GM18502 (cell line): ENCODE data around the gene EXO1.
"Not testable (repeated sequence)": the region's sequence is repeated elsewhere in the genome, so short reads cannot be mapped to it uniquely, and the experiment has no call there.

Experiments
- ATAC-seq: cut with Tn5 transposase; IDR thresholded peaks from one replicate; pipeline ENCODE4 v1.9.1; 2021; ENCODE audit warnings: mild to moderate bottlenecking; ENCODE audit not compliant: unreplicated experiment, poor library complexity

Gene EXO1

DNA sequence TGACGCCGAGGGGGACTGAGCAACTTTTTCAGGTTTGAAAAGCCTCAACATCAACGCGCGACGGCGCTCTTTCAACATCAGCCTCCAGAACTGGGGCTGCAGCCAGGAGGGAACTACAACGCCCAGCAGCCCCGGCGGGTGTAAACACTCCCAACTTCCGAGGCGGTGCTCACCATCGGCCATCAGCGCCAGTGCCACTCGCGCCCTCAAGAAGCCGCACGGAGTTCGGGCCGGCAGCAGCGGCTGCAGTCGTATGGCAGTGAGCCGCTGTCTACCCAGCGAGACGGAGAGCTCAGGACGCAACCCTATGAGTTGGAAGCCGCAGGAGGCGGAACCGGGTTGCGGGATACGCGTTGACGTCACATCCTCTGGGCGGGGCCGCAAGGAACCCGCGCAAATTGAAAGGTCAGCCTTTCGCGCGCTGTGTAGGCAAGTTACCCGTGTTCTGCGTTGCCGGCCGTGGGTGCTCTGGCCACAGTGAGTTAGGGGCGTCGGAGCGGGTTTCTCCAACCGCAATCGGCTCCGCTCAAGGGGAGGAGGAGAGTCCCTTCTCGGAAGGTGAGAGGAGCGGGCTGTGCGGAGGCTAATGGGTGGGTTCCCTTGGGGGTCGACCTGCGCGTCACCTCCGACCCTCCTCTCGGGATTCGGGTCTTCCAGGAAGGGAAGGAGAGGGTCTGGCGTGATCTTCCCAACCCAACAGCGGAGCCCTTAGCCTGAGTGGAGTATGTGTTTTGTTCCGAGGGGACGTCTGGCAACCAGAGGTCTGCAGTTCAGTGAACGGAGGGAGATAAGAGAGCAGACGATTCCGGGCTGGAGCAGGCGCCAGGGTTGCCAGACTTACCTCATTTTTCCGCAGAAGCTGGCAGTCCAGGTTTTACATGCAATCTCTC, at the start of gene EXO1:
EXO1 (plus strand) TSS at position 409 of the 890 bp plus-strand sequence. CDS start 2,222 bp downstream, outside the sequence.
- peak; percentile 95 for ATAC-seq

DNA sequence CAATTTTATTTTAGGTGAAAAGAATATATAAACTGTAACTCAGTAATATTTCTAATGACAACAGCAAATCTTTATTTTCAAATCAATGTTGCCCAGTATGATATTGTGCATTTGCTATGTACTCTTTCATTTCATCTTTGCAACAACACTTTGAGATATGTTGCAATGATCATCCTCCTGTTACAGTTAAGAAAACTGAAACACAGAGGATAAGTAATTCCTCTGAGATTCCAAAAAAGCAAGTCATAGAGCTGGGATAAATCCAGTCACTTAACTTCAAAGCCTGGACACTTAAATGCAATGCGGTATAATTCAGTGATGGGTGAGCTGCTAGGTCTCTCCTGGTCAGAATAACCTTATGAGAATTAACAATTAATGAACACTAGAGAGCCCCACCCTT, 48.6 kb upstream of the EXO1 start:
- no peak for ATAC-seq

GRCh38 chr1:241800640-241801039, 47.4 kb upstream of the EXO1 start:
- no peak for ATAC-seq

DNA sequence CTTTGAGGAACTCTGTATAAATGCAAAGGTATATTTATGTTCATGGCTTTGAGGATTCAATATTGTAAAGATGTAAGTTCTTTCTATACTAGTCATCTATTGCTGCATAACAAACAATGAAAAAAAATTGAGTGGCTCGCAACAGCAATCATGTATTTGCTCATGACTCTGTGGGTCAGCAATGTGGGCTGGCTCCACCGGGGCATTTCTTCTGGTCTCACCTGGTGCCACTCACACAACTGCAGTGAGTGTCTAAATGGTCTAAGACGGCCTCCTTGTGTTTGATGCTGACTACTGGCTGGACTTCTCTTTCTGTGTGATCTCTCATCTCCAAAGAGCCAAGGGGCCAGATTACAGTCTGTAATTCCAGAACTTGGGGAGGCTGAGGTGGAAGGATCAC, 45.1 kb upstream of the EXO1 start:
- no peak for ATAC-seq

DNA sequence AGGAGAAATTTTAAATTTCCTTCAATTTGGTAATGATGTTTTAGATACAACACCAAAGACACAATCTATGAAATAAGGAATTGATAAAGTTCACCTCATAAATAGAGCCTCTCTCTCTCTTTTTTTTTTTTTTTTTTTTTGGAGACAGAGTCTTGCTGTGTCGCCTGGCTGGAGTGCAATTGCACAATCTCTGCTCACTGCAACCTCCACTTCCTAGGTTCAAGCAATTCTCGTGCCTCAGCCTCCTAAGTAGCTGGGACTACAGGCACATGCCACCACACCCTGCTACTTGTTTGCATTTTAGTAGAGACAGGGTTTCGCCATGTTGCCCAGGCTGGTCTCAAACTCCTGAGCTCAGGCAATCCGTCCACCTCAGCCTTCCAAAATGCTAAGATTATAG, 43.3 kb upstream of the EXO1 start:
- not testable (repeated sequence) for ATAC-seq

GRCh38 chr1:241808265-241808664, 39.7 kb upstream of the EXO1 start:
- ATAC-seq: no peak

DNA sequence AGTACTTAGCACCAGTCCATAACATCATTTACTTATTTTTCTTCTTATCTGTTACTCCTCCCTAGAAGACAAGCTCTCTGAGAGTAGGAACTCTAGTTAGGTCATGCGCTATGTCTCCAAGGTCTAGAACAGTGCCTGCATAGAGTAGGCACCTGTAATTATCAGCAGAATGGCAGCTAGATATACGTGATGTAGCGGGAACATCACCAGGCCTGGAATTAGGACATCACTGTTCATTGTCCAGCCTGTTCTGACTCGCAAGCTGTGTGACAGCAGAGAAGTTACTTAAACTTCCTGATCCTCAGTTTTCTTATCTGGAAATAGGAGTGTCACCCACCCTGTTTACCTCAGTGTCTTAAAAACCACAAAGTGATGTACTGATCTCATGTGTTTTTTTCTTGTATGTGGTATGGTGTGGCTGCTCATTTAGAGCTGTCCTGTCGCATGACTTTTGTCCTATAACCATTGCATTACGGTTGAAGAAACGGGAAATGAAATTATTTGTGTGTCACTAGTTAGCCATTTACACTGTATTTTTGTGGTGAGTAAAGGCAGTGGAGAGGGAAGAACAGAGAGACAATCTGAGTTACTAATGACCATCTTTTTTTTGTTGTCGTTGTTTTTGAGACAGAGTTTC, 37.1 kb upstream of the EXO1 start:
- ATAC-seq: no peak

DNA sequence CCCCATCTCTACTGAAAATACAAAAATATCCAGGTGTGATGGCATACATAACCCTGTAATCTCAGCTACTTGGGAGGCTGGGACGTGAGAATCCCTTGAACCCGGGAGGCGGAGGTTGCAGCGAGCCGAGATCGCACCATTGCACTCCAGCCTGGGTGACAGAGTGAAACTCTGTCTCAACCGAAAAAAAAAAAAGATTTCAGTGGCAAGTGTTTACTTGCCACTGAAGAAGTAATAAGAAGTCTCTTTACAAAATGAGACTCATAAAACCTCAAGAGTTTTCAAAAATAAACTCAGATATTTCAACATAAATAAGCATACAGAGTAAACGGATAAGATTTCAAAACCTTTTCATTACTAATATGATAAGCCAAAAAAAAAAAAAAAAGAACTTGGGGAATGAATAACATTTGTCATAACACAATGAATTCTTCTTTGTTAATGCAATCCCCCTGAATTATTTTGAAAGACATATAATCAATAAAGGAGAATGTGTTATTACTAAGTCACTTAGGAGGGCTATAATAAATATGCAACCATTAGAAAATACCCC, 34.2 kb upstream of the EXO1 start:
- ATAC-seq: no peak

DNA sequence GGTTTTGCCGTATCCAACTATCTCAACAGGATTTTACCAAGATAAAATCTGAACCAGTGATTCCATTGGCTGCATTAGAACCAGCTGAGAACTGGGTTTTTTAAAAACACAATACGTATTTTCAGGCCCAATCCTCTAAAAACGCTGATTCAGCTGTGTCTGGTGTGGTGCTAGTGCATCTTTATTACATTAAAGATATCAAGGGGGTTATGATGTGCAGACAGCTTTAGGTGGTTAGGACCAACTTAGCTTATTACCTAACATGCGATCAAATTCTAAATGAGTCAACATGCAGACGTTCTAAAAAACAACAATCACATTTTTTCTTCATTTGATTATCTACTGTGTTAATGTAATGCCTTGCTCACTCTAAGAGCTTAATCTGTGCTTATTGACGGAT, 32.0 kb upstream of the EXO1 start:
- no peak for ATAC-seq

DNA sequence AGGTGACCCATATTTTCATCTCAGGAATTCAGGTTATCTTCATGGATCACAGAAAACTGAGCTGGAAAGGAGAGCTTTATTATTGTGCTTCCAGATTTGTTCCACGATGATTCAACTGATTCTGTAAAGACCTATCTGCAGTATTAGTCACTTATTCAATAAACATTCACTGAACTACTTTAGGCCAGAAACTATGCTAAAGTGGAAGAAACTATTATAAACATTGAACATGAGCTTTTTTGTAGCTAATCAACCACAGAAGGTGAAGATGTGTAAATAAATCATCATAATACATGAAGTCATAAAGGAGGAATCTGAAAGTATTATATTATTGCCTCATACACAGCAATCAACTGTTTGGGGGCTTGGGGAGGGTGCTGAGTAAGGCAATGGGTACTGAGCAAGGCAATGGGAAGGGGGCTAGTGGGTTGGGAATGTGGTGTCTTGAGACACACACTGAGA, 30.6 kb upstream of the EXO1 start:
- ATAC-seq: no peak

GRCh38 chr1:241817956-241818612, 29.9 kb upstream of the EXO1 start:
- ATAC-seq: no peak

DNA sequence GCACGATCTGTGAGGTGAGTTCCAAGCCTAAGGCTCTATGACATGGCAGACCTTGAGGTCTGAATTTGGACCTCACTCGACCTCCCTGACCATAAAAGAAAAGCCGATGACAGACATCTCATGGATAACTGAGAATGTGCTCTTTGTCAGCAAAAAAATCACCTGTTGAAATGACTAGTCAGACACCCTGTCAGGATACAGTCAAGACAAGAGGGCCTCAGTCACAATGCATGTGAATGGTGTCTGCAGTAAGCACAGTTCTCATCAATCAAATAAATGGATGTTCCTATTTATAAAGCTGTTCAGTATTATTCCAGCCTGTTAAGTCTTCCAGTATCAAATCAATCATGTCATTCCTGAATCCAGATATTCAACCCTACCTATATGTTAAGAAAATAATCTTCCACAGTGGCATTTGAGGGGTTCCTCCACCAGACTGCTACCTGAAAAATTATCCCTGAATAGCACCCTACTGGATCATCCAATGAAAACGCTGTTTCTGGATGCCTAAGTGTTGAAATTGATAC, 28.6 kb upstream of the EXO1 start:
- ATAC-seq: no peak

GRCh38 chr1:241821363-241821762, 26.6 kb upstream of the EXO1 start:
- no peak for ATAC-seq

GRCh38 chr1:241822846-241823245, 25.2 kb upstream of the EXO1 start:
- no peak for ATAC-seq

GRCh38 chr1:241823925-241824324, 24.1 kb upstream of the EXO1 start:
- ATAC-seq: no peak

GRCh38 chr1:241825581-241825980, 22.4 kb upstream of the EXO1 start:
- no peak for ATAC-seq

GRCh38 chr1:241826613-241827012, 21.4 kb upstream of the EXO1 start:
- ATAC-seq: not testable (repeated sequence)

- ATAC-seq: no peak
Observed at GRCh38 chr1:241827264-241827663, 20.7 kb upstream of the EXO1 start.

DNA sequence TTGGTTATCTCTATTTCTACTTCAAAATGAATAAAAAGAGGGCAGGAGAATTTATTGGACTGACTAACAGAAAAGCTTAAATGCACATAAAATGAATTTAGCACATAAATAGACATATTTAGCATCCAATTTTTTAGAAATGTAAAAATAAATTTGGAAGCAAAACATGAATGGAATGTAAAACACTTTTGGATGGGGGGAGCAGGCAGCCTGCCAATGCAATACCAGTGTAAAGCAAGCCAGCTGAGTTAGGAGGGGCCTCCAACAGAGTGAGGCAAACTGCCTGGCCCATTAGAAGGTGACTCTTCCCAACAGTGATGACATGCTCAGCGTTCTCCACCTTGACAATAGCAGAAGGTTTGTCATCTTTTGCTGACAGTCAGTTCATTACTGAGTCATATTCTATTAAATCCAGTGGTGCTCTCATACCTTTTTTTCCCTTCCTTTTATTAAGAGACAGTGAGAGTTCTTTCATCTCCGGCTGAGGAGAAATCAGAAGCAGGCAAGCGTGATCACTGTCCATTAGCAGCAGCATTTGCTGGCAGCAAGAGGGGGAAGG, 19.5 kb upstream of the EXO1 start:
- no peak for ATAC-seq

DNA sequence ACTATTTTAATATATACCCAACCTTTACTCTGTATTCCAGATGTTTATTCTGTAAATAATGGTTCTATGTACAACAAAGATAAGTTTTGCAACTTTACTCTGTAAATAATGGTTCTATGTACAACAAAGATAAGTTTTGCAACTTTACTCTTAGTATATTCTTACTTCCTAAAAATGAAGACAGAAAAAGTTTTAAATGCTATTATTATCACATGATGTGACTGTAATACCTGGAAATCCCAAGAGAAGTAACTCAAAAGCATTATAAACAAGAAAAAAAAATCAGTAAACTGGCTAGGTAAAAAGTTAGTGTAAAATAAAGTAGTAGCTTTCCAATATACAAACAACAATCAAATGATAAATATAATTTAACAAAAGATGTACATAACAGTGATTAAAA, 18.5 kb upstream of the EXO1 start:
- ATAC-seq: no peak
